ENCODE data around the gene TDRD1. TPM values are rescaled to one million over a fixed set of nuclear protein-coding genes. Genes with fewer than 3 reads are reported as not detected.
"Not testable (repeated sequence)": the region's sequence is repeated elsewhere in the genome, so short reads cannot be mapped to it uniquely, and the experiment has no call there.

TDRD1 gene
- total and polyA plus RNA-seq, 4 donors = 0.01 to 0.17 (median 0.07) TPM

- no peak for TF ChIP-seq REST (IDR thresholded peaks at IDR 0.05)
These were observed 37.1 kb upstream of the TDRD1 start (continued) for GRCh38 chr10:114142018-114142417.

DNA sequence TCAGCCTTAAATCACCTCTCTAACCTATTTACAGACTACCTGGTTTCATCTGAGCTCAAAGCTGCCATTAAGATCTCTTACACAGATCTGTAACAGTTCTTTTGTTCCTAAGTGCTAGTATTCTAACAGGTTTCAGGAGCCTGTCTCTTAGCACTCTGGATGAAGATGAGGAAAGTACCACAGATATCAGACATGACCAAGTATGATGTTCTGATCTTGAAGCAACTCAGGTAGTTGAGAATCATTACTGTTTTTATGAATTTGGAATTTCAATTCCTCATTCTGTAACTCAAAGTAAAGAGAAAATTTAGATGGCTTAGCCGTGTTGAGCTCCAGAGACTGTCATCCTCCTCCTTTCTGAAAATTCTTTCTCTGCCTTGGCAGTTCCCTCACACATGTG is 36.0 kb upstream of the TDRD1 start:
- no peak for DNase-seq (ENCODE audit: low spot score)
- Histone ChIP-seq H3K9ac (ENCODE audit: low read depth in 1 of 2, low read length in 2 of 2) (no peak overlapping the region), H3K27ac (ENCODE audit: low read depth in 1 of 2, low read length in 2 of 2) (no peak overlapping the region), H3K9me3 (ENCODE audit: control insufficient read depth in 4 of 4, low read length in 3 of 4) (no peaks in the 10 kb centered on the region), H3K4me3 (ENCODE audit: low read depth in 1 of 3, low read length in 3 of 3) (no peak overlapping the region), H3K4me1 (ENCODE audit: control insufficient read depth in 4 of 4, insufficient read depth in 4 of 4, low read length in 3 of 4) (peaks cover 0 to 1% (median 0%) of the 10 kb centered on the region in 4 donors), H3K27me3 (ENCODE audit: control insufficient read depth in 4 of 4, insufficient read depth in 4 of 4, low read length in 3 of 4) (no peaks in the 10 kb centered on the region), H3K36me3 (ENCODE audit: control insufficient read depth in 4 of 4, insufficient read depth in 3 of 4, low read depth in 1 of 4, low read length in 3 of 4) (peaks cover 2 to 14% (median 8%) of the 10 kb centered on the region in 4 donors)
- TF ChIP-seq, protein P1, sequence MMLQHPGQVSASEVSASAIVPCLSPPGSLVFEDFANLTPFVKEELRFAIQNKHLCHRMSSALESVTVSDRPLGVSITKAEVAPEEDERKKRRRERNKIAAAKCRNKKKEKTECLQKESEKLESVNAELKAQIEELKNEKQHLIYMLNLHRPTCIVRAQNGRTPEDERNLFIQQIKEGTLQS (IDR thresholded peaks at IDR 0.05) = no peak
- TF ChIP-seq JUND (IDR thresholded peaks at IDR 0.05) (no peak), FOXA2 (IDR thresholded peaks at IDR 0.05) (no peak)
- WGBS = 97% methylated on average over 1 of the region's 1 CpG

DNA sequence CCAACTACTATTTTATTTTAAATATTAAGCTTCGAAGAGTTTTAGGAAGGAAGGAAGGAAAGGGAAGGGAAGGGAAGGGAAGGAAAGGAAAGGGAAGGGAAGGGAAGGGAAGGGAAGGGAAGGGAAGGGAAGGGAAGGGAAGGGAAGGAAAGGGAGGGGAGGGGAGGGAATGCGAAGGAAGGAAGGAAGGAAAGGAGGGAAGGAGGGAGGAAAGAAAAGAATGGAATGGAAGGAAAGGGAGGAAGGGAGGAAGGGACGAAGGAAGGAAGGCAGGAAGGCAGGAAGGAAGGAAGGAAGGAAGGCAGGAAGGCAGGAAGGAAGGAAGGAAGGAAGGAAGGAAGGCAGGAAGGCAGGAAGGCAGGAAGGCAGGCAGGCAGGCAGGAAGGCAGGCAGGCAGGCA is 29.7 kb upstream of the TDRD1 start:
- 87% methylated on average over 3 of the region's 3 CpGs for WGBS
- not testable (repeated sequence) for H3K9me3 ChIP-seq (ENCODE audit: control insufficient read depth in 4 of 4, low read length in 3 of 4); H3K4me3 ChIP-seq (ENCODE audit: low read depth in 1 of 3, low read length in 3 of 3); H3K27ac ChIP-seq (ENCODE audit: low read depth in 1 of 2, low read length in 2 of 2); H3K9ac ChIP-seq (ENCODE audit: low read depth in 1 of 2, low read length in 2 of 2); DNase-seq (ENCODE audit: low spot score); H3K27me3 ChIP-seq (ENCODE audit: control insufficient read depth in 4 of 4, insufficient read depth in 4 of 4, low read length in 3 of 4); H3K4me1 ChIP-seq (ENCODE audit: control insufficient read depth in 4 of 4, insufficient read depth in 4 of 4, low read length in 3 of 4)
- H3K36me3 ChIP-seq (ENCODE audit: control insufficient read depth in 4 of 4, insufficient read depth in 3 of 4, low read depth in 1 of 4, low read length in 3 of 4) = peaks cover 2 to 16% (median 12%) of the 10 kb centered on the region in 4 donors

GRCh38 chr10:114151486-114151885 is 27.7 kb upstream of the TDRD1 start:
- TF ChIP-seq EGR1 (IDR thresholded peaks at IDR 0.05; ENCODE audit: low read depth in 2 of 2) (no peak), NR2F2 (IDR thresholded peaks at IDR 0.05) (no peak), SP1 (IDR thresholded peaks at IDR 0.05) (no peak), REST (IDR thresholded peaks at IDR 0.05) (no peak), FOXA1 (IDR thresholded peaks at IDR 0.05) (no peak), HNF4A (conservative IDR thresholded peaks at IDR 0.05) (no peak), HNF4G (IDR thresholded peaks at IDR 0.05) (no peak), RXRA (IDR thresholded peaks at IDR 0.05) (no peak), GABPA (IDR thresholded peaks at IDR 0.05 in 1 of 2, conservative IDR thresholded peaks at IDR 0.05 in 1 of 2) (no peak), MAX (IDR thresholded peaks at IDR 0.05) (no peak), RAD21 (IDR thresholded peaks at IDR 0.05) (no peak), ZBTB33 (IDR thresholded peaks at IDR 0.05) (no peak)
- TF ChIP-seq, protein P1 (IDR thresholded peaks at IDR 0.05) = no peak
- H3K4me1 ChIP-seq (ENCODE audit: control insufficient read depth in 4 of 4, insufficient read depth in 4 of 4, low read length in 3 of 4) = no peaks in the 10 kb centered on the region
- no peak overlapping the region for H3K27ac ChIP-seq (ENCODE audit: low read depth in 1 of 2, low read length in 2 of 2)
- DNase-seq (ENCODE audit: low spot score) = no peak
- H3K9ac ChIP-seq (ENCODE audit: low read depth in 1 of 2, low read length in 2 of 2) = no peak overlapping the region
- no peaks in the 10 kb centered on the region for H3K27me3 ChIP-seq (ENCODE audit: control insufficient read depth in 4 of 4, insufficient read depth in 4 of 4, low read length in 3 of 4)
- H3K9me3 ChIP-seq (ENCODE audit: control insufficient read depth in 4 of 4, low read length in 3 of 4) = no peaks in the 10 kb centered on the region
- 95% methylated on average over 2 of the region's 2 CpGs for WGBS
- H3K4me3 ChIP-seq (ENCODE audit: low read depth in 1 of 3, low read length in 3 of 3) = no peak overlapping the region
- H3K36me3 ChIP-seq (ENCODE audit: control insufficient read depth in 4 of 4, insufficient read depth in 3 of 4, low read depth in 1 of 4, low read length in 3 of 4) = peaks cover 2 to 24% (median 17%) of the 10 kb centered on the region in 4 donors
